Panc1 (cell line): Measurements from ENCODE around the gene CT45A3.
"Not testable (repeated sequence)": the region's sequence is repeated elsewhere in the genome, so short reads cannot be mapped to it uniquely, and the experiment has no call there.

Source experiments
- POLR2AphosphoS5 ChIP-seq: IDR thresholded peaks from 2 replicates; pipeline ENCODE4 v1.6.1; 2012; ENCODE audit warnings: mild to moderate bottlenecking, low read depth, low read length, moderate library complexity
- SIN3A ChIP-seq: IDR thresholded peaks from 2 replicates; pipeline ENCODE4 v1.6.1; 2012; ENCODE audit warnings: low read depth, mild to moderate bottlenecking, low read length, moderate library complexity, borderline replicate concordance; ENCODE audit not compliant: insufficient read depth
- TCF7L2 ChIP-seq: IDR thresholded peaks from 2 replicates; pipeline ENCODE4 v1.6.1; 2011; ENCODE audit warnings: mild to moderate bottlenecking, low read depth, low read length, inconsistent platforms
- TF ChIP-seq, protein P1 (sequence below): fragments of 450-650 bp; IDR thresholded peaks from 2 replicates; pipeline ENCODE4 v1.5.1; 2017; ENCODE audit warnings: mild to moderate bottlenecking
- TF ChIP-seq, protein P2 (sequence below), 2 experiments: IDR thresholded peaks; 2 replicates each; pipeline ENCODE4 v1.6.1; 2011 to 2012; ENCODE audit warnings: low read depth in 2 of 2, control low read depth in 1 of 2, low read length in 1 of 2, mild to moderate bottlenecking in 1 of 2, moderate library complexity in 1 of 2; ENCODE audit not compliant: insufficient read depth in 1 of 2

DNA sequence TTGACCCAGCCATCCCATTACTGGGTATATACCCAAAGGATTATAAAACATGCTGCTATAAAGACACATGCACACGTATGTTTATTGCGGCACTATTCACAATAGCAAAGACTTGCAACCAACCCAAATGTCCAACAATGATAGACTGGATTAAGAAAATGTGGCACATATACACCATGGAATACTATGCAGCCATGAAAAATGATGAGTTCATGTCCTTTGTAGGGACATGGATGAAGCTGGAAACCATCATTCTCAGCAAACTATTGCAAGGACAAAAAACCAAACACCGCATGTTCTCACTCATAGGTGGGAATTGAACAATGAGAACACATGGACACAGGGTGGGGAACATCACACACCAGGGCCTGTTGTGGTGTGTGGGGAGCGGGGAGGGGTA, 23.3 kb downstream of the CT45A3 start:
- TF ChIP-seq, protein P1, sequence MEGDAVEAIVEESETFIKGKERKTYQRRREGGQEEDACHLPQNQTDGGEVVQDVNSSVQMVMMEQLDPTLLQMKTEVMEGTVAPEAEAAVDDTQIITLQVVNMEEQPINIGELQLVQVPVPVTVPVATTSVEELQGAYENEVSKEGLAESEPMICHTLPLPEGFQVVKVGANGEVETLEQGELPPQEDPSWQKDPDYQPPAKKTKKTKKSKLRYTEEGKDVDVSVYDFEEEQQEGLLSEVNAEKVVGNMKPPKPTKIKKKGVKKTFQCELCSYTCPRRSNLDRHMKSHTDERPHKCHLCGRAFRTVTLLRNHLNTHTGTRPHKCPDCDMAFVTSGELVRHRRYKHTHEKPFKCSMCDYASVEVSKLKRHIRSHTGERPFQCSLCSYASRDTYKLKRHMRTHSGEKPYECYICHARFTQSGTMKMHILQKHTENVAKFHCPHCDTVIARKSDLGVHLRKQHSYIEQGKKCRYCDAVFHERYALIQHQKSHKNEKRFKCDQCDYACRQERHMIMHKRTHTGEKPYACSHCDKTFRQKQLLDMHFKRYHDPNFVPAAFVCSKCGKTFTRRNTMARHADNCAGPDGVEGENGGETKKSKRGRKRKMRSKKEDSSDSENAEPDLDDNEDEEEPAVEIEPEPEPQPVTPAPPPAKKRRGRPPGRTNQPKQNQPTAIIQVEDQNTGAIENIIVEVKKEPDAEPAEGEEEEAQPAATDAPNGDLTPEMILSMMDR: not testable (repeated sequence)
- not testable (repeated sequence) for TF ChIP-seq POLR2AphosphoS5, TCF7L2, SIN3A
- TF ChIP-seq, protein P2, sequence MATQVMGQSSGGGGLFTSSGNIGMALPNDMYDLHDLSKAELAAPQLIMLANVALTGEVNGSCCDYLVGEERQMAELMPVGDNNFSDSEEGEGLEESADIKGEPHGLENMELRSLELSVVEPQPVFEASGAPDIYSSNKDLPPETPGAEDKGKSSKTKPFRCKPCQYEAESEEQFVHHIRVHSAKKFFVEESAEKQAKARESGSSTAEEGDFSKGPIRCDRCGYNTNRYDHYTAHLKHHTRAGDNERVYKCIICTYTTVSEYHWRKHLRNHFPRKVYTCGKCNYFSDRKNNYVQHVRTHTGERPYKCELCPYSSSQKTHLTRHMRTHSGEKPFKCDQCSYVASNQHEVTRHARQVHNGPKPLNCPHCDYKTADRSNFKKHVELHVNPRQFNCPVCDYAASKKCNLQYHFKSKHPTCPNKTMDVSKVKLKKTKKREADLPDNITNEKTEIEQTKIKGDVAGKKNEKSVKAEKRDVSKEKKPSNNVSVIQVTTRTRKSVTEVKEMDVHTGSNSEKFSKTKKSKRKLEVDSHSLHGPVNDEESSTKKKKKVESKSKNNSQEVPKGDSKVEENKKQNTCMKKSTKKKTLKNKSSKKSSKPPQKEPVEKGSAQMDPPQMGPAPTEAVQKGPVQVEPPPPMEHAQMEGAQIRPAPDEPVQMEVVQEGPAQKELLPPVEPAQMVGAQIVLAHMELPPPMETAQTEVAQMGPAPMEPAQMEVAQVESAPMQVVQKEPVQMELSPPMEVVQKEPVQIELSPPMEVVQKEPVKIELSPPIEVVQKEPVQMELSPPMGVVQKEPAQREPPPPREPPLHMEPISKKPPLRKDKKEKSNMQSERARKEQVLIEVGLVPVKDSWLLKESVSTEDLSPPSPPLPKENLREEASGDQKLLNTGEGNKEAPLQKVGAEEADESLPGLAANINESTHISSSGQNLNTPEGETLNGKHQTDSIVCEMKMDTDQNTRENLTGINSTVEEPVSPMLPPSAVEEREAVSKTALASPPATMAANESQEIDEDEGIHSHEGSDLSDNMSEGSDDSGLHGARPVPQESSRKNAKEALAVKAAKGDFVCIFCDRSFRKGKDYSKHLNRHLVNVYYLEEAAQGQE (IDR thresholded peaks at IDR 0.05; ENCODE audit: insufficient read depth in 1 of 2, low read depth in 2 of 2, low read length in 1 of 2): not testable (repeated sequence)
